H9 (cell line): ENCODE data around the gene C1S. TPM values are rescaled to one million over a fixed set of nuclear protein-coding genes. Genes with fewer than 3 reads are reported as not detected.

Experiments
- DNase-seq: peaks from one replicate; pipeline ENCODE4 v3.0.0-alpha.2; 2017
- H2AFZ ChIP-seq: one replicate; pipeline ENCODE4 v1.6.1; 2013; ENCODE audit warnings: mild to moderate bottlenecking, low read length, control low read depth, moderate library complexity
- H2AK5ac ChIP-seq: 2 replicates; pipeline ENCODE4 v1.6.1; 2013; ENCODE audit warnings: low read length, control low read depth, mixed read lengths; ENCODE audit not compliant: insufficient read length
- H2BK120ac ChIP-seq: one replicate; pipeline ENCODE4 v1.6.1; 2013; ENCODE audit warnings: low read depth, mild to moderate bottlenecking, low read length, control low read depth, inconsistent platforms; ENCODE audit not compliant: poor library complexity, severe bottlenecking
- H2BK12ac ChIP-seq: 2 replicates; pipeline ENCODE4 v1.6.1; 2013; ENCODE audit warnings: low read length, control low read depth, mixed read lengths, low read depth; ENCODE audit not compliant: insufficient read length
- H2BK15ac ChIP-seq: 2 replicates; pipeline ENCODE4 v1.6.1; 2013; ENCODE audit warnings: low read depth, low read length, control low read depth
- H2BK20ac ChIP-seq: one replicate; pipeline ENCODE4 v1.6.1; 2013; ENCODE audit warnings: low read depth, mild to moderate bottlenecking, low read length, control low read depth, inconsistent platforms; ENCODE audit not compliant: poor library complexity, severe bottlenecking
- H2BK5ac ChIP-seq: 2 replicates; pipeline ENCODE4 v1.6.1; 2013; ENCODE audit warnings: low read length, control low read depth, mixed read lengths; ENCODE audit not compliant: insufficient read length
- H3K14ac ChIP-seq: 2 replicates; pipeline ENCODE4 v1.6.1; 2013; ENCODE audit warnings: low read length, control low read depth; ENCODE audit not compliant: insufficient read depth
- H3K18ac ChIP-seq: 2 replicates; pipeline ENCODE4 v1.6.1; 2013; ENCODE audit warnings: low read depth, mild to moderate bottlenecking, mixed read lengths, low read length, control low read depth; ENCODE audit not compliant: insufficient read length
- H3K23ac ChIP-seq: 2 replicates; pipeline ENCODE4 v1.6.1; 2013; ENCODE audit warnings: low read length, control low read depth, mixed read lengths, low read depth; ENCODE audit not compliant: insufficient read length
- H3K23me2 ChIP-seq: 2 replicates; pipeline ENCODE4 v1.6.1; 2013; ENCODE audit warnings: low read depth, mild to moderate bottlenecking, mixed read lengths, low read length, control low read depth; ENCODE audit not compliant: insufficient read length, poor library complexity, severe bottlenecking
- H3K27ac ChIP-seq: 2 replicates; pipeline ENCODE4 v1.5.1; 2013; ENCODE audit warnings: low read length, control low read depth, mixed read lengths, low read depth; ENCODE audit not compliant: insufficient read length
- H3K27me3 ChIP-seq: 2 replicates; pipeline ENCODE4 v1.6.1; 2013; ENCODE audit warnings: low read length, control low read depth, inconsistent platforms; ENCODE audit not compliant: insufficient read depth
- H3K4ac ChIP-seq: 2 replicates; pipeline ENCODE4 v1.6.1; 2013; ENCODE audit warnings: low read depth, mild to moderate bottlenecking, control low read depth, inconsistent platforms, low read length, moderate library complexity
- H3K4me1 ChIP-seq: 2 replicates; pipeline ENCODE4 v1.6.1; 2013; ENCODE audit warnings: low read length, control low read depth, inconsistent platforms; ENCODE audit not compliant: insufficient read depth
- H3K4me2 ChIP-seq: 2 replicates; pipeline ENCODE4 v1.6.1; 2013; ENCODE audit warnings: low read length, control low read depth, mixed read lengths; ENCODE audit not compliant: insufficient read length, insufficient read depth
- H3K56ac ChIP-seq: 2 replicates; pipeline ENCODE4 v1.6.1; 2013; ENCODE audit warnings: low read depth, mild to moderate bottlenecking, mixed read lengths, low read length, control low read depth; ENCODE audit not compliant: insufficient read length
- H3K79me1 ChIP-seq: 2 replicates; pipeline ENCODE4 v1.6.1; 2013; ENCODE audit warnings: low read depth, mild to moderate bottlenecking, moderate library complexity, low read length, control low read depth, inconsistent platforms; ENCODE audit not compliant: insufficient read depth, poor library complexity, severe bottlenecking
- H3K79me2 ChIP-seq: 2 replicates; pipeline ENCODE4 v1.6.1; 2013; ENCODE audit warnings: low read length, control low read depth, inconsistent platforms; ENCODE audit not compliant: insufficient read depth
- H3K9ac ChIP-seq: 2 replicates; pipeline ENCODE4 v1.6.1; 2013; ENCODE audit warnings: low read length, control low read depth, mixed read lengths; ENCODE audit not compliant: insufficient read length; ENCODE audit errors: extremely low read depth
- H3K9me3 ChIP-seq: one replicate; pipeline ENCODE4 v1.6.1; 2013; ENCODE audit warnings: low read depth, low read length, inconsistent platforms; ENCODE audit not compliant: control insufficient read depth
- H3T11ph ChIP-seq: one replicate; pipeline ENCODE4 v1.6.1; 2013; ENCODE audit warnings: mild to moderate bottlenecking, low read length, control low read depth, inconsistent platforms
- H4K20me1 ChIP-seq: one replicate; pipeline ENCODE4 v1.6.1; 2013; ENCODE audit not compliant: control insufficient read depth, insufficient read length, insufficient read depth
- H4K5ac ChIP-seq: 2 replicates; pipeline ENCODE4 v1.6.1; 2013; ENCODE audit warnings: low read depth, mild to moderate bottlenecking, mixed read lengths, low read length, control low read depth; ENCODE audit not compliant: insufficient read length
- H4K8ac ChIP-seq: replicated peaks from 2 replicates; pipeline ENCODE4 v1.6.1; 2013; ENCODE audit warnings: low read length, control low read depth, mixed read lengths, low read depth; ENCODE audit not compliant: insufficient read length
- H4K91ac ChIP-seq: 2 replicates; pipeline ENCODE4 v1.6.1; 2013; ENCODE audit warnings: low read depth, mild to moderate bottlenecking, moderate library complexity, mixed read lengths, low read length, control low read depth; ENCODE audit not compliant: insufficient read length
- H3K27ac Mint-ChIP-seq, 3 experiments: 2 replicates in 2 of 3; 3 replicates in 1 of 3; pipeline ENCODE4 v1.8.0; 2020 to 2021; ENCODE audit warnings: mixed read lengths in 3 of 3, mild to moderate bottlenecking in 1 of 3, moderate library complexity in 1 of 3
- H3K27me3 Mint-ChIP-seq: 2 replicates; pipeline ENCODE4 v1.8.0; 2021; ENCODE audit warnings: low read depth, mild to moderate bottlenecking, moderate library complexity, mixed read lengths
- H3K36me3 Mint-ChIP-seq, 3 experiments: 2 replicates in 2 of 3; 3 replicates in 1 of 3; pipeline ENCODE4 v1.8.0; 2020 to 2021; ENCODE audit warnings: low read depth in 3 of 3, mixed read lengths in 3 of 3; ENCODE audit not compliant: insufficient read depth in 1 of 3
- H3K4me1 Mint-ChIP-seq, 2 experiments: 2 replicates each; pipeline ENCODE4 v1.8.0; 2020; ENCODE audit warnings: mixed read lengths in 2 of 2
- H3K4me3 Mint-ChIP-seq, 2 experiments: 2 replicates in 1 of 2; 3 replicates in 1 of 2; pipeline ENCODE4 v1.8.0; 2020 to 2021; ENCODE audit warnings: mild to moderate bottlenecking in 2 of 2, mixed read lengths in 2 of 2, moderate library complexity in 1 of 2
- H3K9me3 Mint-ChIP-seq, 2 experiments: 2 replicates in 1 of 2; 3 replicates in 1 of 2; pipeline ENCODE4 v1.8.0; 2020; ENCODE audit warnings: mild to moderate bottlenecking in 2 of 2, mixed read lengths in 2 of 2, moderate library complexity in 1 of 2
- WGBS: extraction: QIAGEN DNeasy Blood & Tissue Kit; methylation state at CpG from one replicate; pipeline ENCODE4 v1.1.7; 2013; ENCODE audit warnings: missing lambda C conversion rate, low lambda C conversion rate, mixed read lengths; ENCODE audit not compliant: insufficient read length; ENCODE audit errors: extremely low coverage; 5-methylcytosine and 5-hydroxymethylcytosine counted together
- total RNA-seq: library from RNA; stranded (reverse); gene quantifications from 2 replicates; pipeline ENCODE4 v1.2.1, GENCODE V29; 2021
- TF ChIP-seq, protein P1 (sequence below): fragments of 200-600 bp; sonication (generic); conservative IDR thresholded peaks from 3 replicates; pipeline ENCODE4 v1.8.0; 2021; ENCODE audit warnings: antibody characterized with exemption, mild to moderate bottlenecking

C1S gene
- total RNA-seq, 1 experiment from 2014 or later = 4.2 TPM

DNA sequence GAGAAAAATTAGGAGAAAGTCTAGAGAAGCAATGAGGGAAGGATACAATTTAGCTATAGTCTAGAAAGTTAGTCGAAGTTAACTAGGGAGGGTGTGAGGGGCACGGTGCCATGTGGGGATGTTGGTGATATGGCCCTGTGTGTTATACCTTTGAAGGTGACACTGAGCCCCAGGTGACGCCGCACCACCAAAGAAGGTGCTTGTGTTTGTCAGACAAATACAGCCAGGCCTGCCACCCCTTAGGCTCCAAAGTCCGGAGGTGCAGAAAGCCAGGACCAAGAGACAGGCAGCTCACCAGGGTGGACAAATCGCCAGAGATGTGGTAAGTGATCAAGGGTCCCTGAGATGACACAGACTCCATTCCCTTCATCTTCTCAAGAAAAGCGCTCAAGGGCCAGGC lies 1.1 kb downstream of the C1S start:
- no peak overlapping the region for H2BK5ac ChIP-seq
- no peaks in the 10 kb centered on the region for H3K36me3 Mint-ChIP-seq
- no peak overlapping the region for H4K5ac ChIP-seq
- no CpG with 5 or more reads among the region's 7 CpGs for WGBS
- no peaks in the 10 kb centered on the region for H3K79me2 ChIP-seq
- peaks cover 14 to 16% of the 10 kb centered on the region in 2 experiments for H3K4me1 Mint-ChIP-seq
- no peak overlapping the region for H3K4ac ChIP-seq
- no peak overlapping the region for H3K27ac ChIP-seq
- no peaks in the 10 kb centered on the region for H4K20me1 ChIP-seq
- H2AK5ac ChIP-seq = no peak overlapping the region
- H3K14ac ChIP-seq = no peak overlapping the region
- H3K4me3 Mint-ChIP-seq = no peak overlapping the region
- H3T11ph ChIP-seq = no peak overlapping the region
- TF ChIP-seq, protein P1, sequence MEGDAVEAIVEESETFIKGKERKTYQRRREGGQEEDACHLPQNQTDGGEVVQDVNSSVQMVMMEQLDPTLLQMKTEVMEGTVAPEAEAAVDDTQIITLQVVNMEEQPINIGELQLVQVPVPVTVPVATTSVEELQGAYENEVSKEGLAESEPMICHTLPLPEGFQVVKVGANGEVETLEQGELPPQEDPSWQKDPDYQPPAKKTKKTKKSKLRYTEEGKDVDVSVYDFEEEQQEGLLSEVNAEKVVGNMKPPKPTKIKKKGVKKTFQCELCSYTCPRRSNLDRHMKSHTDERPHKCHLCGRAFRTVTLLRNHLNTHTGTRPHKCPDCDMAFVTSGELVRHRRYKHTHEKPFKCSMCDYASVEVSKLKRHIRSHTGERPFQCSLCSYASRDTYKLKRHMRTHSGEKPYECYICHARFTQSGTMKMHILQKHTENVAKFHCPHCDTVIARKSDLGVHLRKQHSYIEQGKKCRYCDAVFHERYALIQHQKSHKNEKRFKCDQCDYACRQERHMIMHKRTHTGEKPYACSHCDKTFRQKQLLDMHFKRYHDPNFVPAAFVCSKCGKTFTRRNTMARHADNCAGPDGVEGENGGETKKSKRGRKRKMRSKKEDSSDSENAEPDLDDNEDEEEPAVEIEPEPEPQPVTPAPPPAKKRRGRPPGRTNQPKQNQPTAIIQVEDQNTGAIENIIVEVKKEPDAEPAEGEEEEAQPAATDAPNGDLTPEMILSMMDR = no peak
- H3K9ac ChIP-seq = no peak overlapping the region
- H4K91ac ChIP-seq = no peak overlapping the region
- H3K9me3 ChIP-seq = no peaks in the 10 kb centered on the region
- no peak overlapping the region for H3K23ac ChIP-seq
- H2AFZ ChIP-seq = no peak overlapping the region
- H4K8ac ChIP-seq = no peak overlapping the region
- no peak overlapping the region for H2BK120ac ChIP-seq
- H2BK15ac ChIP-seq = no peak overlapping the region
- no peak overlapping the region for H3K4me2 ChIP-seq
- H3K56ac ChIP-seq = no peak overlapping the region
- peaks cover 4% of the 10 kb centered on the region for H3K27me3 Mint-ChIP-seq
- no peaks in the 10 kb centered on the region; a peak in 1 of 5 replicates for H3K9me3 Mint-ChIP-seq
- no peak overlapping the region for H2BK12ac ChIP-seq
- no peak overlapping the region for H3K27ac Mint-ChIP-seq
- H3K79me1 ChIP-seq = no peaks in the 10 kb centered on the region
- no peak overlapping the region for H3K18ac ChIP-seq
- H3K23me2 ChIP-seq = no peaks in the 10 kb centered on the region
- no peaks in the 10 kb centered on the region; the same call in 1 of the 2 replicates for H3K4me1 ChIP-seq
- no peaks in the 10 kb centered on the region for H3K27me3 ChIP-seq
- no peak for DNase-seq
- H2BK20ac ChIP-seq = no peak overlapping the region
